ENCODE results near the gene CALML4.
A peak's percentile ranks its signal among the peaks of the same experiment; 100 is the strongest.
"Not testable (repeated sequence)": the region's sequence is repeated elsewhere in the genome, so short reads cannot be mapped to it uniquely, and the experiment has no call there.

CALML4 gene

GRCh38 chr15:68188647-68189046, 16.5 kb downstream of the CALML4 start:
- DNase-seq, result no peak

DNA sequence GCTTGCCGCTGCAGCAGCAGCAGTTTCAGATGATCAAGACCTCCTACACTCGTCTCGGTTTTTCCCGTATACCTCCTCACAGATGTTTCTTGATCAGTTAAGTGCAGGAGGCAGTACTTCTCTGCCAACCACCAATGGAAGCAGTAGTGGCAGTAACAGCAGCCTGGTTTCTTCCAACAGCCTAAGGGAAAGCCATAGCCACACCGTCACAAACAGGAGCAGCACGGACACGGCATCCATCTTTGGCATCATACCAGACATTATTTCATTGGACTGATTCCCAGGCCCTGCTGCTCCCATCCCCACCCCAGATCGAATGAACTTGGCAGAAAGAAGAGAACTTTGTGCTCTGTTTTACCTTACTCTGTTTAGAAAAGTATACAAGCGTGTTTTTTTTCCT, 17.6 kb downstream of the CALML4 start:
- DNase-seq, result peak; percentile 84

DNA sequence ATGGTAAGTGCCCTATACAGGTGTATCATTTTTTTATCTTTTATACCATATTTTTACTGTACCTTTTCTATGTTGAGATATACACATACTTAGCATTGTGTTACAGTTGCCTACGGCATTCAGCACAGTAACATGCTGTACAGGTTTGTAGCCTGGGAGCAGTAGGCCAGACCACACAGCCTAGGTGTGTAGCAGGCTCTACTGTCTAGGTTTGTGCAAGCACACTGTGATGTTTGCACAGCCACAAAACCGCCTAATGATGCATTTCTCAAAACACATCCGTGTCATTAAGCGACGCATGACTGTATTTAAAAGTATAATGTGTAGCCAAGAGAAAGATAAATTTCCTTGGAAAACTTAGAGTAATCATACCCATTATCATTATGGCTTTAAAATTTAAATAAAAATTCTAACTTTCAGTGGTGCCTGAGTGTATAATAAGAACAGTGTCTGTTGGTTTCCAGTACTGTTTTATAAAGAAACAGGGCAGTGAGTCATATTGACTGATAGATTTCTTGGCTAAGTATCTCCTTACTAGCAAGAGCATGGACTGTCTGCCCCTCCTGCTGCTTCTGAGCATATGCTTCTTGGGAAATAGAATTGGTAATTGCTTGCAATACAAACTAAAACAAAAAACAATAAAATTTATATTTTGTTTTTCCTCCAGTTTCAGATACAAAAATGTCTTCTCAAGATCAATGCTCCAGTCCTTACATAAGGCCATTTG, 18.3 kb downstream of the CALML4 start:
- peak; percentile 71 for DNase-seq

GRCh38 chr15:68184616-68185480, 20.3 kb downstream of the CALML4 start:
- no peak for DNase-seq

- peak; percentile 46 for DNase-seq
These were observed 21.4 kb downstream of the CALML4 start for GRCh38 chr15:68183616-68184315.

GRCh38 chr15:68177742-68178141, 27.4 kb downstream of the CALML4 start:
- peak; percentile 31 for DNase-seq

- DNase-seq, result peak; percentile 21
These were observed 28.5 kb downstream of the CALML4 start for GRCh38 chr15:68176601-68177000.

DNA sequence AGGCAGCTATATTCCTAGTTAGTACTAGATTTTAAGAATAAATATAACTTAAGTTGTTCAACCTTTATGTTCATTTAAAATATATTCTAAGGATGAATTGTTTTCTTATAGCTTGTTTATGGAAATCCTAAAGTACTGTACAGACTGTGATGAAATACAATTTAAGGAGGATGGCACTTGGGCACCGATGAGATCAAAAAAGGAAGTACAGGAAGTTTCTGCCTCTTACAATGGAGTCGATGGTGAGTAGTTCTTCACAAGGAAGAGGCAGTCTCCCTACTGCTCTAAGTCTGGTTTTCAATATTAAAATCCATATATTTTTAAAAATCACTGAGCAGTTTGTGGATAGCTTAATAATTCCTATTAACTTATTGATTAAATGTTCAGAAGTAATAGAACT, 29.6 kb downstream of the CALML4 start:
- DNase-seq, result no peak

- DNase-seq, result no peak
These were observed 32.0 kb downstream of the CALML4 start for GRCh38 chr15:68173119-68173518.

- DNase-seq, result not testable (repeated sequence)
These were observed 33.1 kb downstream of the CALML4 start for GRCh38 chr15:68172037-68172436.

DNA sequence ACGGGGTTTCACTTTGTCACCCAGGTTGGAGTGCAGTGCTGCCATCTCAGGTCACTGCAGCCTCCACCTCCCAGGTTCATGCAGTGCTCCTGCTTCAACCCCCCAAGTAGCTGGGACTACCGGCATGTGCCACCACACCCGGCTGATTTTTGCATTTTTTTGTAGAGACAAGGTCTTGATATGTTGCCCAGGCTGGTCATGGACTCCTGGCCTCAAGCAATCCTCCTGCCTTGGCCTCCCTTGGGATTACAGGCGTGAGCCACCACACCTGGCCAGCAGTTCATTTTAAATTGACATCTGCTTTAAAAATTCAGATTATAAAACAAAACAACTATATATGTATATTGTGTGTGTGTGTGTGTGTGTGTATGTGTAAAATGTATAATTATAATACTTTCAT, 38.3 kb downstream of the CALML4 start:
- DNase-seq, result no peak

- no peak for DNase-seq
These were observed 41.9 kb downstream of the CALML4 start for GRCh38 chr15:68163191-68163590.

DNA sequence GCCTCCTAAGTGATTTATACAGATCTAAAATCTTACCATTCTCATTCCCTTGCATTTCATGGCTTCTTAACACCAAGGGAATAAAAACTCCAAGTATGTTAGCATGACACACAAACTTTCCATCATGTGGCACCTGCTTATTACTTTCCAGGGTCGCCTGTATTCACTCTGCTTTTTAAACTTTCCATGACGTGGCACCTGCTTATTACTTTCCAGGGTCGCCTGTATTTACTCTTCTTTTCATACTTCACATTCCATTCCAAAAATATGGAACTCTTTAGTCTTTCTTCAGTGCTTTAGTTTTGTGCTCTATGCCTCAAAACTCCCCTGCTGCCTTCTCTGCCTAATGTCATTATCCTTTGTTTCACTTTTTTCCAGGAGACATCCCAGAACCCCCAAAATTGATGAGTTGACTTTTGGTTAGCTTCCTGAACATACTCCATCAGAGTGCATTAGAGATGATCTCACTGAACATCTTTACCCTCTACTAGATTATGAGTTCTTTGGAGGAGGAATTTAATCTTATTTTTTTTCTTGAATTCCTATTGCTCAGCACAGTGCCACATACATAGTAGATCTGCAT, 47.0 kb downstream of the CALML4 start:
- DNase-seq, result peak; percentile 8

- no peak for DNase-seq
These were observed 48.1 kb downstream of the CALML4 start for GRCh38 chr15:68157074-68157473.

DNA sequence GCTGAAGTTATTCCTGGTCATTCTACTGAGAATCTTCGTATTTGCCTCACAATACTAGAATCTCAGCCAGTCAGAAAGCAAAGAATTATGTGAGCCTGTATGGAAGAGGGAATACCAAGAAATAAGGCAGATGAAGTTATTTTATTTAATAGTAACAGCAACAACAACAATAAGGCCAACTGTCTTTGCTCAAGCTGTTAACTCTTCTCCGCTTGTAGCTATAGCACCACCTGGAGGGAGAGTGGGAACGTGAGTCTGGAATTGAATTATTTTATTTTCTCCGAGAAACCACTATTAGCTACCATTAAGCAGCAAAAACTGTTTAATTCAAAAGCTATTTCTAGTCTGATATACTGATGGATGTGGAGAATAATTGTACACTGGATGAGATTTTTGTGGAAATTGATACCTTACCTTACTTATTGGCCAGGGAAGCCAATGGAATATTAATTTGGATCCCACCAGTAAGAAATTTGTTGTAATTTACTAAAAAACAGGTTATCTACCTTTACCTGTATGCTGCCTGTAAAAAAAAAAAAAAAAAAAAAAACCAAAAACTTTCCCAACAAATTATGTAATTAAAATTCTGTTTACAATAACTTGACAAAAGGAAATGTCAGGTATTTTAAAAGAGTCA, 50.1 kb downstream of the CALML4 start:
- peak; percentile 68 for DNase-seq

- no peak for DNase-seq
These were observed 52.8 kb downstream of the CALML4 start for GRCh38 chr15:68152342-68152741.

GRCh38 chr15:68151277-68151676, 53.9 kb downstream of the CALML4 start:
- peak; percentile 14 for DNase-seq

- DNase-seq, result no peak
These were observed 54.9 kb downstream of the CALML4 start for GRCh38 chr15:68150187-68150586.

DNA sequence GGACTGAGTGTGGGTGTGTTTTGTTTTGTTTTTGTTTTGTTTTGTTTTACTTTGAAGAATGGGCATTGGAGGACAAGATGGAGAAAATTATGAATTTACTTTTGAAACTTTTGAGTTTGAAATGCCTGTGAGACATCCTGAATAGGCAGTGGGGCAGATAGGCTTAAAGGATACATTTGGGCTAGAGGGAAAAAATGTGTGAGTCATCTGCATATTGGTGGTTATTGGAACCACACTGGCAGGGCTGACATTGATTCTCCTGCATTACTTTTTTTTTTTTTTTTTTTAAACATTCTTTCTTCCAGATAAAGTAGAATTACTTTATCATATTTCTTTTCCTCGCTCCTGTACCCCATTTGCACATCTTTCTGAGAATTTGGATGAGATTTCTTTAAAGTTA, 56.1 kb downstream of the CALML4 start:
- peak; percentile 85 for DNase-seq

DNA sequence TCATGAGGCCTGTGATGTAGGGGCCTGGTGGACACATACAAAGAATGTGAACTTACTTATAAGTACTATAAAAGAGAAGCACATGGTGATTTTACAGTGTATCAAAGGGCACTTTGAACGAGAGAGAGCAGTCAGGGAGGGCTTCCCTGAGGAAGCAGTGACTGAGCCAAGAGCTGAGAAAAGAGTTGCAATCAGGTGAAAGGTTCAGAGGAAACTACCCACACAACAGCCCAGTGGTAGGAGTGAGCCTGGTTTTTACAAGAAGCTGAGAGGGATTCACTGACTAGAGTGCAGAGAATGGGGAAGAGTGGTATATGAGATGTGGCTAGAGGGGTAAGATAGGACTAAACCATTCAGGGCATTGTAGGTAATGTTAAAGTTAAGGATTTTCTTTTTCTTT, 57.1 kb downstream of the CALML4 start:
- DNase-seq, result no peak

- DNase-seq, result no peak
These were observed 59.4 kb downstream of the CALML4 start for GRCh38 chr15:68145706-68146105.

DNA sequence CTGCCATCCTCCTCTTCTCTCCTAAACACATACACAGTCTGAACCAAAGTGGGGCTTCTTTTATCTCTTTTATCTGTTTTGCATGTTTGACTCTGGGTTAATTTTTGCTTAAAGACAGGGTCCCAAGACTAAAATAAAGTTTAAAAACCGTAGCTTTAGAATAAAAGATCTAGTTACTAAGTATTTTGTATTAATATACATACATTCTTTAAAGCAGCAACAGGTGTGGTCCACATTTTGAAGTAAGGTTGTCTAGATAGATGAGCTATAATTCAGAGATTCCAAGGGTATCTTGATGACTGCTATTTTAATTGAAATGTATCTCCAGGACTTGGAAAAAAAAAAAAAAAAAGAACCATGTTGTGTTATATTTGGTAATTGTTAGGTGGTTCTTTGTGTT, 61.3 kb downstream of the CALML4 start:
- DNase-seq, result no peak

- DNase-seq, result no peak
These were observed 62.0 kb downstream of the CALML4 start for GRCh38 chr15:68143129-68143528.
